GM12873 (cell line): Measurements from ENCODE around the gene PDE6H.

Experiments used
- CTCF ChIP-seq: IDR thresholded peaks from 2 replicates; pipeline ENCODE4 v1.5.1; 2012; ENCODE audit warnings: low read depth, mild to moderate bottlenecking, moderate library complexity, low read length, control low read depth; ENCODE audit not compliant: insufficient read depth; ENCODE audit errors: missing control alignments

The PDE6H gene

GRCh38 chr12:14961466-14962152, 11.2 kb upstream of the PDE6H start, which contains the start of gene ARHGDIB:
TSS of gene ARHGDIB (minus strand) at chr12:14961601. CDS start at chr12:14950712, 10,889 bp downstream.
- TF ChIP-seq CTCF = no peak

GRCh38 chr12:14962153-14962539, 10.7 kb upstream of the PDE6H start:
- TF ChIP-seq CTCF = no peak

- no peak for TF ChIP-seq CTCF
Measured at GRCh38 chr12:14962797-14963196, 10.0 kb upstream of the PDE6H start.

GRCh38 chr12:14963520-14963919, 9.3 kb upstream of the PDE6H start:
- TF ChIP-seq CTCF = no peak

- TF ChIP-seq CTCF = no peak
Measured at GRCh38 chr12:14964406-14964805, 8.4 kb upstream of the PDE6H start.

GRCh38 chr12:14965221-14965620, 7.6 kb upstream of the PDE6H start:
- no peak for TF ChIP-seq CTCF

GRCh38 chr12:14968478-14968877, 4.4 kb upstream of the PDE6H start:
- TF ChIP-seq CTCF = no peak
